ENCODE results near the gene ZNF107.

GRCh38 chr7:64626083-64626469, 39.9 kb upstream of the ZNF107 start:
- TF ChIP-seq, protein P1, sequence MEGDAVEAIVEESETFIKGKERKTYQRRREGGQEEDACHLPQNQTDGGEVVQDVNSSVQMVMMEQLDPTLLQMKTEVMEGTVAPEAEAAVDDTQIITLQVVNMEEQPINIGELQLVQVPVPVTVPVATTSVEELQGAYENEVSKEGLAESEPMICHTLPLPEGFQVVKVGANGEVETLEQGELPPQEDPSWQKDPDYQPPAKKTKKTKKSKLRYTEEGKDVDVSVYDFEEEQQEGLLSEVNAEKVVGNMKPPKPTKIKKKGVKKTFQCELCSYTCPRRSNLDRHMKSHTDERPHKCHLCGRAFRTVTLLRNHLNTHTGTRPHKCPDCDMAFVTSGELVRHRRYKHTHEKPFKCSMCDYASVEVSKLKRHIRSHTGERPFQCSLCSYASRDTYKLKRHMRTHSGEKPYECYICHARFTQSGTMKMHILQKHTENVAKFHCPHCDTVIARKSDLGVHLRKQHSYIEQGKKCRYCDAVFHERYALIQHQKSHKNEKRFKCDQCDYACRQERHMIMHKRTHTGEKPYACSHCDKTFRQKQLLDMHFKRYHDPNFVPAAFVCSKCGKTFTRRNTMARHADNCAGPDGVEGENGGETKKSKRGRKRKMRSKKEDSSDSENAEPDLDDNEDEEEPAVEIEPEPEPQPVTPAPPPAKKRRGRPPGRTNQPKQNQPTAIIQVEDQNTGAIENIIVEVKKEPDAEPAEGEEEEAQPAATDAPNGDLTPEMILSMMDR (IDR thresholded peaks at IDR 0.05; ENCODE audit: borderline replicate concordance, extremely low read depth, low read length, poor library complexity, severe bottlenecking), result no peak
- TF ChIP-seq EZH2 (IDR thresholded peaks at IDR 0.05; ENCODE audit: borderline replicate concordance, low read depth, low read length, severe bottlenecking), result no peak
